AG04449 (cell line): ENCODE results near the gene ZNF77.

Experiments
- CTCF ChIA-PET: fragments of 350-600 bp; formaldehyde crosslinking; extraction: SDS; loops from one replicate; lab custom pipeline; 2021; ENCODE audit warnings: antibody characterized with exemption; lab: Yijun Ruan, JAX
- POLR2A ChIA-PET: fragments of 400-600, 350-600 bp; formaldehyde crosslinking; extraction: SDS; loops from one replicate; lab custom pipeline; 2020; ENCODE audit warnings: antibody characterized with exemption, inconsistent platforms; lab: Yijun Ruan, JAX
- DNase-seq: peaks from one replicate; pipeline ENCODE4 v3.0.0-alpha.2; 2010; ENCODE audit warnings: low read depth, low spot score
- H3K4me3 ChIP-seq: 2 replicates; pipeline ENCODE4 v1.5.1; 2011; ENCODE audit warnings: low read depth, mild to moderate bottlenecking, control low read depth, low read length
- TF ChIP-seq, protein P1 (sequence below): IDR thresholded peaks from one replicate; pipeline ENCODE4 v1.5.1; 2011; ENCODE audit warnings: mild to moderate bottlenecking, moderate library complexity, low read length, control low read depth, inconsistent platforms; ENCODE audit not compliant: insufficient read depth; ENCODE audit errors: missing control alignments

The ZNF77 gene

DNA sequence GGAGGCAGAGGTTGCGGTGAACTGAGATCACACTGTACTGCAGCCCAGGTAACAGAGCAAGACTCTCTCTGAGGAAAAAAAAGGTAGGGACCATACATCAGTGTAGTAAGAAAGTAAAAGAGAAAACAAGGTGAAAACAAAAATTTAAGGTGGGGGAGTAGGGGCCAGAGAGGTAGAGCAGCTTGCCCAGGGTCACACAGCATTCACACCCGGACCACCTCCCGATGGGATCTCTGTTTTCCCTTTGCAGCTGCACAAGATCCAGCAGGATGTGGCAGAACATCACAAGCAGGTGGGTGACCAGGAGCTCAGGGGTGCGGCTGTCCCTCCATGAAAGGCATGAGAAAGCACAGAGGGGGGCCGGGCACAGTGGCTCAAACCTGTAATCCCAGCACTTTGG is 37.1 kb upstream of the ZNF77 start:
- TF ChIP-seq, protein P1, sequence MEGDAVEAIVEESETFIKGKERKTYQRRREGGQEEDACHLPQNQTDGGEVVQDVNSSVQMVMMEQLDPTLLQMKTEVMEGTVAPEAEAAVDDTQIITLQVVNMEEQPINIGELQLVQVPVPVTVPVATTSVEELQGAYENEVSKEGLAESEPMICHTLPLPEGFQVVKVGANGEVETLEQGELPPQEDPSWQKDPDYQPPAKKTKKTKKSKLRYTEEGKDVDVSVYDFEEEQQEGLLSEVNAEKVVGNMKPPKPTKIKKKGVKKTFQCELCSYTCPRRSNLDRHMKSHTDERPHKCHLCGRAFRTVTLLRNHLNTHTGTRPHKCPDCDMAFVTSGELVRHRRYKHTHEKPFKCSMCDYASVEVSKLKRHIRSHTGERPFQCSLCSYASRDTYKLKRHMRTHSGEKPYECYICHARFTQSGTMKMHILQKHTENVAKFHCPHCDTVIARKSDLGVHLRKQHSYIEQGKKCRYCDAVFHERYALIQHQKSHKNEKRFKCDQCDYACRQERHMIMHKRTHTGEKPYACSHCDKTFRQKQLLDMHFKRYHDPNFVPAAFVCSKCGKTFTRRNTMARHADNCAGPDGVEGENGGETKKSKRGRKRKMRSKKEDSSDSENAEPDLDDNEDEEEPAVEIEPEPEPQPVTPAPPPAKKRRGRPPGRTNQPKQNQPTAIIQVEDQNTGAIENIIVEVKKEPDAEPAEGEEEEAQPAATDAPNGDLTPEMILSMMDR: no peak
- no peak for DNase-seq
- ChIA-PET POLR2A (no interaction called here), CTCF (no interaction called here)
- no peak overlapping the region for H3K4me3 ChIP-seq

DNA sequence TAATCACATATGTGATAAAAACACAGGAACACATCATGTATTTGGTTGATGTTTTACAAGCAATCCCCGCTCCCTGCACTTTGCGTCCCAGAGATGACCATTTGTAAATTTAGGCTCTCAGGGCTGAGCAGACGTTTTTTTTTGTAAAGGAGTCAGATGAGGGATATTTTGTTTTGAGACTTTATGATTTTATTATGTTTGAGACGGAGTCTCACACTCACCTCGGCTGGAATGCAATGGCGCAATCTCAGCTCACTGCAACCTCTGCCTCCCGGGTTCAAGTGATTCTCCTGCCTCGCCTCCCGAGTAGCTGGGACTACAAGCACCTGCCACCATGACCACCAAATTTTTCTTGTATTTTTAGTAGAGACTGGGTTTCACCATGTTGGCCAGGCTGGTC is 34.0 kb upstream of the ZNF77 start:
- TF ChIP-seq, protein P1: no peak
- no peak for DNase-seq
- ChIA-PET POLR2A (no interaction called here), CTCF (interaction anchor here (4.5 kb wide), 1 partner anchor 17 kb away, joined by 22 read pairs; no protein-coding TSS in a partner anchor)
- no peak overlapping the region for H3K4me3 ChIP-seq

DNA sequence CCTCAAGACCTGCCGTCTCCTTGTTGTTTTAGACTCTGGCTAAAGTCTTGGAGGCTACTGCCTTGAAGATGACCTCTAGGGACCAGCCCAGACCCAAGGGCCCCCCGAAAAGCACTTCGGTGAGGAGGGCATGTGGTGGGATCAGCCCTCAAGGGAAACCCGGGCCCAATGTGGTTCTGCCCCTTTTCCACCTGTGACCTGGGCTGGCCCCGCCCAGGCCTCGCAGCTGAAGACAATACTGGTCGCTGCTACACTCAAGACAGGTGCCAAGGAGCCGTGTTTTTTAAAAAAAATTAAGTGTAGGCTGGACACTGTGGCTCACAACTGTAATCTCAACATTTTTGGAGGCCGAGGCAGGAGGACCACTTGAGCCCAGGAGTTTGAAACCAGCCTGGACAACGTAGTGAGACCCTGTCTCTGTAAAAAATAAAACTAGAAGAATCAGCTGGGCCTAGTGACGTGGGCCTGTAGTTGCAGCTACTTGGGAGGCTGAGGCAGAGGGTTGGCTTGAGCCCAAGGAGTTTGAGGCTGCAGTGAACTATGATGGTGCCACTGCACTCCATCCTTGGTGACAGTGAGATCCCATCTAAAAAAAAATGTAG is 33.5 kb upstream of the ZNF77 start:
- CTCF ChIA-PET: interaction anchor here (1.3 to 4.5 kb wide), 4 partner anchors 16 to 507 kb away, joined by 4 to 22 read pairs (median 6); no protein-coding TSS in a partner anchor
- TF ChIP-seq, protein P1: no peak
- POLR2A ChIA-PET: no interaction called here
- no peak for DNase-seq
- H3K4me3 ChIP-seq: no peak overlapping the region

DNA sequence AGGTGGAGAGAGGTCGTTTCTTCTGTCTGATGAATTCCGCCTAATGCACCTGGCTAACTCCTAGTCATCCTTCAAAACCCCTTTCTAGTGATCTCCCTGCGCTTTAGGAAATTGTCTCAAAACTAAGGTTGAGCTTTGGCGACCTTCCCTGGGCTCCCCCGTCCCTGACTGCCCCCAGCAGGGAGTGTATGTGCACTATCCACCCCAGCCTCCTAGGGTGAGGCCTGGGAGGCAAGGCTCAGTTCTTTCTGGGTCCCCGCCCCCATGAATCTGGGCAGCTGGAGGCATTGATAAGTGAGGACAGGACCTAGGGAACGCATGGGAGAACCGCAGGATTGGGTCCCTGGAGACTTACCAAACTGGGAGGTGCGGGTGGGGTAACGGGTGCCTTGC is 33.0 kb upstream of the ZNF77 start:
- no peak for DNase-seq
- ChIA-PET POLR2A (no interaction called here), CTCF (interaction anchor here (1.3 to 4.5 kb wide), 4 partner anchors 16 to 507 kb away, joined by 4 to 22 read pairs (median 6); no protein-coding TSS in a partner anchor)
- TF ChIP-seq, protein P1: no peak
- H3K4me3 ChIP-seq: no peak overlapping the region

DNA sequence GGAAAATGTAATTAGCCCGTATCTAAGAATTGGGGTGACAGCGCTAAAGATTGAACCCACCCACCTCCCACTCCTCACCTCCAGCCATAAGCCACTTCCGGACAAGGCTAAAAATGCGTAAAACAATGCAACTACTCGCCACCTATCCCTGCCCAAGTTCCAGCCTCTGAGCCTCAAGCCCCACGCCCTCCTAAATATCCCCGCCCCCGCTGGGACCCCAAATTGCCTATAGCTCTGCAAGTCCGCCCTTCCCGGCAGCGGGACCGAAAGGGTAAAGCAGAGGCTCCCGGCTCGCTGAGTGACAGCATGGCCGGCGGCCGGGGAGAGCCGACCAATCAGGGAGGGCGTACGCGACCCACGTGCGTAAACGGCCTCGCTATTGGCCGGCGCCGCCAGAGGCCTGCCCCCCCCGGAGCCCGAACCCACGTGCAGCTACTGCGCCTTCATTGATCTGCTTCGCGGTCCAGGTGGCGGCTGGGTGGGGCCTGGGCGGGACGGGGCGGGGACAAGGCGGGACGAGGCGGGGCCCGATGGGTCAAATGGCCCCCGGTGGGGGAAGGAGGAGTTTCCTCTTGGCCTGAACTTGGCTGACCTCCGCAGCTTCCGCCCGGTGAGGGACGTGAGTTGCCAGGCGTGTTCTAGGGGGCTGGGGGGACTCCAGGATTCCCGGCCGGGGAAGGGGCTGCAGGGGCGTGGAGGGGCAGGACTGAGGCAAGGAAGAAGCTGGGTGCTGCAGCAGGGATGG is 32.4 kb upstream of the ZNF77 start, which contains the start of gene TLE6:
Gene TLE6 (plus strand): TSS at position 564 of the 745 bp plus-strand sequence. CDS start 670 bp downstream, outside the sequence.
- peak within 1 kb of the TSS; percentile 65 for H3K4me3 ChIP-seq
- TF ChIP-seq, protein P1: no peak
- ChIA-PET POLR2A (no interaction called here), CTCF (interaction anchor here (1.3 to 4.5 kb wide), 5 partner anchors 15 to 508 kb away, joined by 4 to 22 read pairs (median 5); no protein-coding TSS in a partner anchor)
- no peak for DNase-seq

DNA sequence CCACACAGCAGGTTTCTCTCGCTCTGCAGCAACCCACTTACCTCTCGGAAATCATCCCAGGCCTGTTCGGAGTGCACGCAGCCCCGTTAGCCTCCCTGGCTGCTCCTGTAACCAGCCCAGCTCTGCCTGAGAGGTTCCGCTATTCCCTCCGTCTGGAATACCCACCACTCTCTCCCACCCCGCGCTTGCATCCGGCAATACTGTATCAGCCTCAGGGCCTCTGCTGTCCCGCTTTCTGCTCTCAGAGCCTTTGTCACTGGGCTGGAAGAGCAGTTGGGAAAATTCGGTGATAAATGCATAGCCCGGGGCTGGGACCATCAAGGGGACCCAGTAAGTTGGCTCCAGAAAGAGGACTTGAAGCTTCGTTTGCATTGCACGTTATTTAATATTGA is 31.8 kb upstream of the ZNF77 start:
- TF ChIP-seq, protein P1: no peak
- CTCF ChIA-PET: interaction anchor here (1.3 to 4.5 kb wide), 7 partner anchors 15 to 508 kb away, joined by 3 to 22 read pairs (median 4); partner anchors contain the start of gene CELF5
- POLR2A ChIA-PET: no interaction called here
- H3K4me3 ChIP-seq: peak overlapping the region; percentile 65
- no peak for DNase-seq
